Panc1 (cell line): Measurements from ENCODE around the gene TLE1. TPM values are rescaled to one million over a fixed set of nuclear protein-coding genes. Genes with fewer than 3 reads are reported as not detected.
"Not testable (repeated sequence)": the region's sequence is repeated elsewhere in the genome, so short reads cannot be mapped to it uniquely, and the experiment has no call there.

Source experiments
- ATAC-seq: fragments of 200-7000 bp; cut with Tn5 transposase; 2 replicates; pipeline ENCODE4 v1.9.1; 2020; ENCODE audit warnings: mild to moderate bottlenecking, moderate library complexity
- BruUV-seq: library from RNA; stranded (reverse); fragments of 400-500 nt; replicated peaks from 2 replicates; lab custom pipeline; 2021; lab: Mats Ljungman, UMichigan
- CTCF ChIA-PET: fragments of 300-600 bp; sonication (Branson Sonifier 250); formaldehyde crosslinking; loops from one replicate; lab custom pipeline; 2022; ENCODE audit warnings: antibody characterized with exemption; lab: Charles Lee
- POLR2A ChIA-PET: fragments of 300-600 bp; sonication (Branson Sonifier 250); formaldehyde crosslinking; loops from one replicate; lab custom pipeline; 2022; ENCODE audit warnings: antibody characterized with exemption; lab: Charles Lee
- DNase-seq: peaks from one replicate; pipeline ENCODE4 v3.0.0-alpha.2; 2010; ENCODE audit warnings: low read depth, low spot score
- H3K27ac ChIP-seq: 2 replicates; pipeline ENCODE4 v1.5.1; 2011; ENCODE audit warnings: mild to moderate bottlenecking, low read length, inconsistent platforms
- H3K27me3 ChIP-seq: fragments of 200-500 bp; sonication (Bioruptor generic); 2 replicates; pipeline ENCODE4 v1.6.0; 2014; ENCODE audit warnings: low read length, inconsistent platforms; ENCODE audit not compliant: control insufficient read depth, insufficient read depth
- H3K36me3 ChIP-seq: fragments of 200-500 bp; sonication (Bioruptor generic); 2 replicates; pipeline ENCODE4 v1.5.1; 2014; ENCODE audit warnings: inconsistent platforms, mild to moderate bottlenecking, low read length, moderate library complexity; ENCODE audit not compliant: control insufficient read depth, insufficient read depth
- H3K4me1 ChIP-seq: 2 replicates; pipeline ENCODE4 v1.5.1; 2011; ENCODE audit warnings: inconsistent platforms, mild to moderate bottlenecking, low read length, moderate library complexity; ENCODE audit not compliant: control insufficient read depth, insufficient read depth
- H3K4me3 ChIP-seq, 2 experiments: 2 replicates each; pipeline ENCODE4 v1.5.1; 2011 to 2012; ENCODE audit warnings: low read depth in 2 of 2, low read length in 2 of 2, mild to moderate bottlenecking in 2 of 2, inconsistent platforms in 1 of 2, moderate library complexity in 1 of 2
- H3K9me3 ChIP-seq: fragments of 200-500 bp; sonication (Bioruptor generic); 2 replicates; pipeline ENCODE4 v1.5.1; 2014; ENCODE audit warnings: low read depth, mild to moderate bottlenecking, inconsistent platforms, low read length, moderate library complexity; ENCODE audit not compliant: control insufficient read depth, insufficient read depth
- POLR2AphosphoS5 ChIP-seq: IDR thresholded peaks from 2 replicates; pipeline ENCODE4 v1.6.1; 2012; ENCODE audit warnings: mild to moderate bottlenecking, low read depth, low read length, moderate library complexity
- SIN3A ChIP-seq: IDR thresholded peaks from 2 replicates; pipeline ENCODE4 v1.6.1; 2012; ENCODE audit warnings: low read depth, mild to moderate bottlenecking, low read length, moderate library complexity, borderline replicate concordance; ENCODE audit not compliant: insufficient read depth
- TCF7L2 ChIP-seq: IDR thresholded peaks from 2 replicates; pipeline ENCODE4 v1.6.1; 2011; ENCODE audit warnings: mild to moderate bottlenecking, low read depth, low read length, inconsistent platforms
- in situ Hi-C: cut with HindIII; loops from 2 replicates; pipeline ENCODE4 v1.10.0; 2016; ENCODE audit warnings: low sequenced_read_pairs, low pct_unique_long_range_greater_than_20kb
- intact Hi-C: fragments of 100-400 bp; cut with micrococcal nuclease; formaldehyde crosslinking; loops from one replicate; pipeline ENCODE4 v1.10.0; 2022; ENCODE audit not compliant: unreplicated experiment
- total RNA-seq: library from RNA; stranded (reverse); gene quantifications from one replicate; pipeline ENCODE4 v1.2.1, GENCODE V29; 2021; ENCODE audit not compliant: unreplicated experiment
- TF ChIP-seq, protein P1 (sequence below), 2 experiments: IDR thresholded peaks; 2 replicates each; pipeline ENCODE4 v1.6.1; 2011 to 2012; ENCODE audit warnings: low read depth in 2 of 2, control low read depth in 1 of 2, low read length in 1 of 2, mild to moderate bottlenecking in 1 of 2, moderate library complexity in 1 of 2; ENCODE audit not compliant: insufficient read depth in 1 of 2
- TF ChIP-seq, protein P2 (sequence below): fragments of 450-650 bp; IDR thresholded peaks from 2 replicates; pipeline ENCODE4 v1.5.1; 2017; ENCODE audit warnings: mild to moderate bottlenecking

Gene TLE1
- total RNA-seq, 1 experiment from 2014 or later = 12.9 TPM

DNA sequence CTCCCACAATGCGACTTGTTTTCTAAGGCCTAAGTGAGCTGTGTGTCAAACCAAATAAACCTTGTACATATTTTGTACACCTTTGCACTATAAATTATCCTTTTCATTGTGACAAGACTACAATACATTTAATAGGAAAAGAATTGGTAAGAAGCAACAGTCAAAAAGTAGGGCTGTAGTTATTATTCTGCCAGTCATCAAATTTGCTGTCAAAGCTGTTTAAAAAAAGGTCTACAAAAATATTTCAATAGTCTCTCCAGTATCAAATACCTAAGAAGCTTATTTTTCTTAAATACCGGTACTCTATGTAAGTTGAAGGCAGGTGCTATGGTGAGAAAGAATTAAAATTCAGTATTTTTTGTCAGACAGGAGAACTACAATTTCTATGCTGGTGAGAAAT lies 40.5 kb downstream of the TLE1 start:
- ChIA-PET POLR2A (no interaction called here), CTCF (no interaction called here)
- in situ Hi-C loops = no loop called here
- no TSS peak for BruUV-seq
- no peak for ATAC-seq
- no peak overlapping the region for H3K27ac ChIP-seq
- no peak for DNase-seq
- H3K4me1 ChIP-seq = no peaks in the 10 kb centered on the region
- H3K4me3 ChIP-seq = no peak overlapping the region
- intact Hi-C loops = no loop called here
- TF ChIP-seq, protein P1, sequence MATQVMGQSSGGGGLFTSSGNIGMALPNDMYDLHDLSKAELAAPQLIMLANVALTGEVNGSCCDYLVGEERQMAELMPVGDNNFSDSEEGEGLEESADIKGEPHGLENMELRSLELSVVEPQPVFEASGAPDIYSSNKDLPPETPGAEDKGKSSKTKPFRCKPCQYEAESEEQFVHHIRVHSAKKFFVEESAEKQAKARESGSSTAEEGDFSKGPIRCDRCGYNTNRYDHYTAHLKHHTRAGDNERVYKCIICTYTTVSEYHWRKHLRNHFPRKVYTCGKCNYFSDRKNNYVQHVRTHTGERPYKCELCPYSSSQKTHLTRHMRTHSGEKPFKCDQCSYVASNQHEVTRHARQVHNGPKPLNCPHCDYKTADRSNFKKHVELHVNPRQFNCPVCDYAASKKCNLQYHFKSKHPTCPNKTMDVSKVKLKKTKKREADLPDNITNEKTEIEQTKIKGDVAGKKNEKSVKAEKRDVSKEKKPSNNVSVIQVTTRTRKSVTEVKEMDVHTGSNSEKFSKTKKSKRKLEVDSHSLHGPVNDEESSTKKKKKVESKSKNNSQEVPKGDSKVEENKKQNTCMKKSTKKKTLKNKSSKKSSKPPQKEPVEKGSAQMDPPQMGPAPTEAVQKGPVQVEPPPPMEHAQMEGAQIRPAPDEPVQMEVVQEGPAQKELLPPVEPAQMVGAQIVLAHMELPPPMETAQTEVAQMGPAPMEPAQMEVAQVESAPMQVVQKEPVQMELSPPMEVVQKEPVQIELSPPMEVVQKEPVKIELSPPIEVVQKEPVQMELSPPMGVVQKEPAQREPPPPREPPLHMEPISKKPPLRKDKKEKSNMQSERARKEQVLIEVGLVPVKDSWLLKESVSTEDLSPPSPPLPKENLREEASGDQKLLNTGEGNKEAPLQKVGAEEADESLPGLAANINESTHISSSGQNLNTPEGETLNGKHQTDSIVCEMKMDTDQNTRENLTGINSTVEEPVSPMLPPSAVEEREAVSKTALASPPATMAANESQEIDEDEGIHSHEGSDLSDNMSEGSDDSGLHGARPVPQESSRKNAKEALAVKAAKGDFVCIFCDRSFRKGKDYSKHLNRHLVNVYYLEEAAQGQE (IDR thresholded peaks at IDR 0.05; ENCODE audit: insufficient read depth in 1 of 2, low read depth in 2 of 2, low read length in 1 of 2) = no peak
- TF ChIP-seq SIN3A (no peak), TCF7L2 (no peak), POLR2AphosphoS5 (no peak)
- TF ChIP-seq, protein P2, sequence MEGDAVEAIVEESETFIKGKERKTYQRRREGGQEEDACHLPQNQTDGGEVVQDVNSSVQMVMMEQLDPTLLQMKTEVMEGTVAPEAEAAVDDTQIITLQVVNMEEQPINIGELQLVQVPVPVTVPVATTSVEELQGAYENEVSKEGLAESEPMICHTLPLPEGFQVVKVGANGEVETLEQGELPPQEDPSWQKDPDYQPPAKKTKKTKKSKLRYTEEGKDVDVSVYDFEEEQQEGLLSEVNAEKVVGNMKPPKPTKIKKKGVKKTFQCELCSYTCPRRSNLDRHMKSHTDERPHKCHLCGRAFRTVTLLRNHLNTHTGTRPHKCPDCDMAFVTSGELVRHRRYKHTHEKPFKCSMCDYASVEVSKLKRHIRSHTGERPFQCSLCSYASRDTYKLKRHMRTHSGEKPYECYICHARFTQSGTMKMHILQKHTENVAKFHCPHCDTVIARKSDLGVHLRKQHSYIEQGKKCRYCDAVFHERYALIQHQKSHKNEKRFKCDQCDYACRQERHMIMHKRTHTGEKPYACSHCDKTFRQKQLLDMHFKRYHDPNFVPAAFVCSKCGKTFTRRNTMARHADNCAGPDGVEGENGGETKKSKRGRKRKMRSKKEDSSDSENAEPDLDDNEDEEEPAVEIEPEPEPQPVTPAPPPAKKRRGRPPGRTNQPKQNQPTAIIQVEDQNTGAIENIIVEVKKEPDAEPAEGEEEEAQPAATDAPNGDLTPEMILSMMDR = no peak
- H3K27me3 ChIP-seq = no peaks in the 10 kb centered on the region
- no peaks in the 10 kb centered on the region; the same call in 1 of the 2 replicates for H3K36me3 ChIP-seq
- H3K9me3 ChIP-seq = no peaks in the 10 kb centered on the region

DNA sequence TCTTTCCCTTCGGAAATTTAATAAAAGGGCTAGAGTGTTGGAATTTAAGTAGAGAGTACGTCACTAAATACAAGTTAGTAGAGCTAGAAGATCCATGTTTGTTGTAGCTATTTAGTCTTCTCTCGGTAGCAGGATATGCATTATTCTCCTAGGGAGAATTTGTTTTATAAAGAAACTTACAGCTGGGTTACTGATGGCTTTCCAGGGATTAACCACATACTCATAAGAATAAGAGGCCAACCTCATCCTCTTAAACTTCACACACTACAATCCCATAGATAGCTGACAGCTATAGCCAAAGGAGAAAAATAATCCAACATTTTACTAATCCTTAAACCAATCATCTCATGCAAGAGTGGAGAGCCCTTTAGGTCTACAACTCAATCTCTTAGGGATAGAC lies 43.0 kb downstream of the TLE1 start:
- in situ Hi-C loops (no loop called here), intact Hi-C loops (no loop called here)
- Histone ChIP-seq H3K9me3 (no peaks in the 10 kb centered on the region), H3K27me3 (no peaks in the 10 kb centered on the region), H3K27ac (no peak overlapping the region), H3K4me3 (no peak overlapping the region), H3K4me1 (no peaks in the 10 kb centered on the region), H3K36me3 (no peaks in the 10 kb centered on the region; the same call in 1 of the 2 replicates)
- DNase-seq = no peak
- BruUV-seq = no TSS peak
- POLR2A ChIA-PET = no interaction called here
- CTCF ChIA-PET = no interaction called here
- TF ChIP-seq, protein P2 = no peak
- TF ChIP-seq POLR2AphosphoS5 = no peak
- no peak for TF ChIP-seq TCF7L2
- TF ChIP-seq, protein P1 (IDR thresholded peaks at IDR 0.05; ENCODE audit: insufficient read depth in 1 of 2, low read depth in 2 of 2, low read length in 1 of 2) = no peak
- no peak for TF ChIP-seq SIN3A
- no peak for ATAC-seq

- POLR2A ChIA-PET, in situ Hi-C loops, H3K4me1 ChIP-seq, BruUV-seq, H3K4me3 ChIP-seq, intact Hi-C loops, H3K36me3 ChIP-seq, DNase-seq, CTCF ChIA-PET, H3K27me3 ChIP-seq, H3K27ac ChIP-seq, ATAC-seq, H3K9me3 ChIP-seq: not testable (repeated sequence)
These were observed 44.8 kb downstream of the TLE1 start for GRCh38 chr9:81644513-81644912.
